ENCODE data around the gene SNX24. TPM values are rescaled to one million over a fixed set of nuclear protein-coding genes. Genes with fewer than 3 reads are reported as not detected.

Gene SNX24
- total and polyA plus RNA-seq, 9 of the 15 experiments (the other 6 are each of a cell fraction or from before 2014, with no cell fraction given) = 5.3 to 10.1 (median 7.9) TPM

GRCh38 chr5:122844910-122845228, 544 bp upstream of the SNX24 start (continued):
- TF ChIP-seq, protein P1, sequence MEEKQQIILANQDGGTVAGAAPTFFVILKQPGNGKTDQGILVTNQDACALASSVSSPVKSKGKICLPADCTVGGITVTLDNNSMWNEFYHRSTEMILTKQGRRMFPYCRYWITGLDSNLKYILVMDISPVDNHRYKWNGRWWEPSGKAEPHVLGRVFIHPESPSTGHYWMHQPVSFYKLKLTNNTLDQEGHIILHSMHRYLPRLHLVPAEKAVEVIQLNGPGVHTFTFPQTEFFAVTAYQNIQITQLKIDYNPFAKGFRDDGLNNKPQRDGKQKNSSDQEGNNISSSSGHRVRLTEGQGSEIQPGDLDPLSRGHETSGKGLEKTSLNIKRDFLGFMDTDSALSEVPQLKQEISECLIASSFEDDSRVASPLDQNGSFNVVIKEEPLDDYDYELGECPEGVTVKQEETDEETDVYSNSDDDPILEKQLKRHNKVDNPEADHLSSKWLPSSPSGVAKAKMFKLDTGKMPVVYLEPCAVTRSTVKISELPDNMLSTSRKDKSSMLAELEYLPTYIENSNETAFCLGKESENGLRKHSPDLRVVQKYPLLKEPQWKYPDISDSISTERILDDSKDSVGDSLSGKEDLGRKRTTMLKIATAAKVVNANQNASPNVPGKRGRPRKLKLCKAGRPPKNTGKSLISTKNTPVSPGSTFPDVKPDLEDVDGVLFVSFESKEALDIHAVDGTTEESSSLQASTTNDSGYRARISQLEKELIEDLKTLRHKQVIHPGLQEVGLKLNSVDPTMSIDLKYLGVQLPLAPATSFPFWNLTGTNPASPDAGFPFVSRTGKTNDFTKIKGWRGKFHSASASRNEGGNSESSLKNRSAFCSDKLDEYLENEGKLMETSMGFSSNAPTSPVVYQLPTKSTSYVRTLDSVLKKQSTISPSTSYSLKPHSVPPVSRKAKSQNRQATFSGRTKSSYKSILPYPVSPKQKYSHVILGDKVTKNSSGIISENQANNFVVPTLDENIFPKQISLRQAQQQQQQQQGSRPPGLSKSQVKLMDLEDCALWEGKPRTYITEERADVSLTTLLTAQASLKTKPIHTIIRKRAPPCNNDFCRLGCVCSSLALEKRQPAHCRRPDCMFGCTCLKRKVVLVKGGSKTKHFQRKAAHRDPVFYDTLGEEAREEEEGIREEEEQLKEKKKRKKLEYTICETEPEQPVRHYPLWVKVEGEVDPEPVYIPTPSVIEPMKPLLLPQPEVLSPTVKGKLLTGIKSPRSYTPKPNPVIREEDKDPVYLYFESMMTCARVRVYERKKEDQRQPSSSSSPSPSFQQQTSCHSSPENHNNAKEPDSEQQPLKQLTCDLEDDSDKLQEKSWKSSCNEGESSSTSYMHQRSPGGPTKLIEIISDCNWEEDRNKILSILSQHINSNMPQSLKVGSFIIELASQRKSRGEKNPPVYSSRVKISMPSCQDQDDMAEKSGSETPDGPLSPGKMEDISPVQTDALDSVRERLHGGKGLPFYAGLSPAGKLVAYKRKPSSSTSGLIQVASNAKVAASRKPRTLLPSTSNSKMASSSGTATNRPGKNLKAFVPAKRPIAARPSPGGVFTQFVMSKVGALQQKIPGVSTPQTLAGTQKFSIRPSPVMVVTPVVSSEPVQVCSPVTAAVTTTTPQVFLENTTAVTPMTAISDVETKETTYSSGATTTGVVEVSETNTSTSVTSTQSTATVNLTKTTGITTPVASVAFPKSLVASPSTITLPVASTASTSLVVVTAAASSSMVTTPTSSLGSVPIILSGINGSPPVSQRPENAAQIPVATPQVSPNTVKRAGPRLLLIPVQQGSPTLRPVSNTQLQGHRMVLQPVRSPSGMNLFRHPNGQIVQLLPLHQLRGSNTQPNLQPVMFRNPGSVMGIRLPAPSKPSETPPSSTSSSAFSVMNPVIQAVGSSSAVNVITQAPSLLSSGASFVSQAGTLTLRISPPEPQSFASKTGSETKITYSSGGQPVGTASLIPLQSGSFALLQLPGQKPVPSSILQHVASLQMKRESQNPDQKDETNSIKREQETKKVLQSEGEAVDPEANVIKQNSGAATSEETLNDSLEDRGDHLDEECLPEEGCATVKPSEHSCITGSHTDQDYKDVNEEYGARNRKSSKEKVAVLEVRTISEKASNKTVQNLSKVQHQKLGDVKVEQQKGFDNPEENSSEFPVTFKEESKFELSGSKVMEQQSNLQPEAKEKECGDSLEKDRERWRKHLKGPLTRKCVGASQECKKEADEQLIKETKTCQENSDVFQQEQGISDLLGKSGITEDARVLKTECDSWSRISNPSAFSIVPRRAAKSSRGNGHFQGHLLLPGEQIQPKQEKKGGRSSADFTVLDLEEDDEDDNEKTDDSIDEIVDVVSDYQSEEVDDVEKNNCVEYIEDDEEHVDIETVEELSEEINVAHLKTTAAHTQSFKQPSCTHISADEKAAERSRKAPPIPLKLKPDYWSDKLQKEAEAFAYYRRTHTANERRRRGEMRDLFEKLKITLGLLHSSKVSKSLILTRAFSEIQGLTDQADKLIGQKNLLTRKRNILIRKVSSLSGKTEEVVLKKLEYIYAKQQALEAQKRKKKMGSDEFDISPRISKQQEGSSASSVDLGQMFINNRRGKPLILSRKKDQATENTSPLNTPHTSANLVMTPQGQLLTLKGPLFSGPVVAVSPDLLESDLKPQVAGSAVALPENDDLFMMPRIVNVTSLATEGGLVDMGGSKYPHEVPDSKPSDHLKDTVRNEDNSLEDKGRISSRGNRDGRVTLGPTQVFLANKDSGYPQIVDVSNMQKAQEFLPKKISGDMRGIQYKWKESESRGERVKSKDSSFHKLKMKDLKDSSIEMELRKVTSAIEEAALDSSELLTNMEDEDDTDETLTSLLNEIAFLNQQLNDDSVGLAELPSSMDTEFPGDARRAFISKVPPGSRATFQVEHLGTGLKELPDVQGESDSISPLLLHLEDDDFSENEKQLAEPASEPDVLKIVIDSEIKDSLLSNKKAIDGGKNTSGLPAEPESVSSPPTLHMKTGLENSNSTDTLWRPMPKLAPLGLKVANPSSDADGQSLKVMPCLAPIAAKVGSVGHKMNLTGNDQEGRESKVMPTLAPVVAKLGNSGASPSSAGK (IDR thresholded peaks at IDR 0.05) = peak; percentile 70
- TF ChIP-seq FOXP1 (CRISPR knock-in tag; IDR thresholded peaks at IDR 0.05) (no peak), TBP (optimal IDR thresholded peaks at IDR 0.05; ENCODE audit: low read depth, low read length) (peak; percentile 28), NFRKB (IDR thresholded peaks at IDR 0.05; ENCODE audit: low read depth) (peak; percentile 58; the same call in 1 of the 2 replicates), RFX5 (IDR thresholded peaks at IDR 0.05; ENCODE audit: low read depth, low read length) (no peak), PHF8 (IDR thresholded peaks at IDR 0.05; ENCODE audit: borderline replicate concordance, low read length) (no peak), HDAC1 (IDR thresholded peaks at IDR 0.05) (no peak; a peak in 1 of 4 replicates), MYNN (IDR thresholded peaks at IDR 0.05) (no peak), MYNN (CRISPR knock-in tag; IDR thresholded peaks at IDR 0.05) (no peak), RAD21 (CRISPR knock-in tag; conservative IDR thresholded peaks at IDR 0.05 in 1 of 2, IDR thresholded peaks at IDR 0.05 in 1 of 2) (no peak), HIVEP1 (CRISPR knock-in tag; IDR thresholded peaks at IDR 0.05) (no peak), HBP1 (CRISPR knock-in tag; IDR thresholded peaks at IDR 0.05) (no peak), IRF9 (tag; IDR thresholded peaks at IDR 0.05) (no peak)
- TF ChIP-seq, protein P2, sequence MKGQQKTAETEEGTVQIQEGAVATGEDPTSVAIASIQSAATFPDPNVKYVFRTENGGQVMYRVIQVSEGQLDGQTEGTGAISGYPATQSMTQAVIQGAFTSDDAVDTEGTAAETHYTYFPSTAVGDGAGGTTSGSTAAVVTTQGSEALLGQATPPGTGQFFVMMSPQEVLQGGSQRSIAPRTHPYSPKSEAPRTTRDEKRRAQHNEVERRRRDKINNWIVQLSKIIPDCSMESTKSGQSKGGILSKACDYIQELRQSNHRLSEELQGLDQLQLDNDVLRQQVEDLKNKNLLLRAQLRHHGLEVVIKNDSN (CRISPR knock-in tag; IDR thresholded peaks at IDR 0.05) = no peak
